ENCODE measurements around the gene TTC3. TPM values are rescaled to one million over a fixed set of nuclear protein-coding genes. Genes with fewer than 3 reads are reported as not detected.

Gene TTC3
- total and polyA plus RNA-seq, 2 donors from 2014 or later: 22.3 to 102 TPM

DNA sequence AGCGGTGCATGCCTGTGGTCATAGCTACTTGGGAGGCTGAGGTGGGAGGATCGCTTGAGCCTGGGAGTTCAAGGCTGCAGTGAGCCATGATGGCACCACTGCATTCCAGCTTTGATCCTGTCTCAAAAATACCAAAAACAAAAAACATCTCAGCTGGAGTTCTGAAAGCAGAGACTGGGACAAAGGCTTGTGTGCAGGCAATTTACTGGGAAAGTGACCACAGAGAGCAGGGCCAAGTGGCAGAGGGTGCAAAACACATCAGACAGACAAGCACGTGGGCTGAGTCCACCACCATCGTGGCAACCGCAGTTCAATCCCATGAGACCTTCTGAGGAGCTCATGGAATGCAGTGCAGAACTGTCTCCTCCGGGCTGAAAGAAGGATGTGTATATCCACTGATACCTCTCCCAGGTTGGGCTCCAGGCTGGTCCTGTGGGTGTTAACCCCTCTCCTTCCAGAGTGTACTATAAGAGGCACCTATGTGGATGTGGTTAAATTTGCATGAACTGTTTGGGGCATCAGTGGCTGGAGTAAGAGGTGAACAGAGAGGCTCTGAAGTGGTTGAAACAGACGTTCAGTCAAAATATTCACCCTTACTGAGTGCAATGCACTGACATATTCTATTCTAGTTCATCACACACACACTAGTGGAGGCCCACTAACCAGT is 11.0 kb upstream of the TTC3 start:
- intact Hi-C loops (cut with DNase I): no loop called here
- TF ChIP-seq, protein P1, sequence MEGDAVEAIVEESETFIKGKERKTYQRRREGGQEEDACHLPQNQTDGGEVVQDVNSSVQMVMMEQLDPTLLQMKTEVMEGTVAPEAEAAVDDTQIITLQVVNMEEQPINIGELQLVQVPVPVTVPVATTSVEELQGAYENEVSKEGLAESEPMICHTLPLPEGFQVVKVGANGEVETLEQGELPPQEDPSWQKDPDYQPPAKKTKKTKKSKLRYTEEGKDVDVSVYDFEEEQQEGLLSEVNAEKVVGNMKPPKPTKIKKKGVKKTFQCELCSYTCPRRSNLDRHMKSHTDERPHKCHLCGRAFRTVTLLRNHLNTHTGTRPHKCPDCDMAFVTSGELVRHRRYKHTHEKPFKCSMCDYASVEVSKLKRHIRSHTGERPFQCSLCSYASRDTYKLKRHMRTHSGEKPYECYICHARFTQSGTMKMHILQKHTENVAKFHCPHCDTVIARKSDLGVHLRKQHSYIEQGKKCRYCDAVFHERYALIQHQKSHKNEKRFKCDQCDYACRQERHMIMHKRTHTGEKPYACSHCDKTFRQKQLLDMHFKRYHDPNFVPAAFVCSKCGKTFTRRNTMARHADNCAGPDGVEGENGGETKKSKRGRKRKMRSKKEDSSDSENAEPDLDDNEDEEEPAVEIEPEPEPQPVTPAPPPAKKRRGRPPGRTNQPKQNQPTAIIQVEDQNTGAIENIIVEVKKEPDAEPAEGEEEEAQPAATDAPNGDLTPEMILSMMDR (IDR thresholded peaks at IDR 0.05; ENCODE audit: borderline replicate concordance, extremely low read depth, insufficient read depth): no peak

DNA sequence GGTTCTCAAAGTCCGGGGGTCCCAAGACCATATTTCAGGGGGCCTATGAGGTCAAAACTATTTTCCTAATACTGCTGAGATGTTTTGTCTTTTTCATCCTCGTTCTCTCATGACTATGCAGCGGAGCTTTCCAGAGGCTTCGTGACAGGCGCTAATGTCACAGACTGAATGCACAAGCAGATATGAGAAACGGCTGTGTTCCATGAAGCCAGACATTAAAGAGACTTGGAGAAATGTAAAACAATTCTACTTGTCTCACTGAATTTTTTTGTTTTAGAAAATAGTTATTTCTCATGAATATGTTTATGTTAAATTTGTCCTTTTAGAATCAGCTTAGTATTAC is 10.5 kb upstream of the TTC3 start:
- TF ChIP-seq, protein P1 (IDR thresholded peaks at IDR 0.05; ENCODE audit: borderline replicate concordance, extremely low read depth, insufficient read depth): no peak
- Histone ChIP-seq H3K27ac (ENCODE audit: low read depth in 2 of 2, low read length in 2 of 2) (no peak overlapping the region), H3K9ac (ENCODE audit: low read length in 3 of 3) (no peak overlapping the region), H3K4me1 (ENCODE audit: control insufficient read depth in 2 of 3, insufficient read depth in 2 of 3, low read depth in 1 of 3, low read length in 3 of 3) (peaks cover 0 to 5% (median 0%) of the 10 kb centered on the region in 3 donors), H3K4me3 (ENCODE audit: low read length in 3 of 3) (no peak overlapping the region), H3K36me3 (ENCODE audit: control insufficient read depth in 2 of 3, insufficient read depth in 3 of 3, low read length in 3 of 3) (no peaks in the 10 kb centered on the region), H3K27me3 (ENCODE audit: control insufficient read depth, insufficient read depth, low read length) (no peaks in the 10 kb centered on the region), H3K9me3 (ENCODE audit: control insufficient read depth in 2 of 3, insufficient read depth in 1 of 3, low read length in 3 of 3) (no peaks in the 10 kb centered on the region)
- intact Hi-C loops (cut with DNase I): no loop called here
- DNase-seq (peak in 1 of 5 donors; percentile 53), FAIRE-seq (no peak)

More for the DNA sequence above, 11.0 kb upstream of the TTC3 start:
- Histone ChIP-seq H3K27ac (ENCODE audit: low read depth in 2 of 2, low read length in 2 of 2) (no peak overlapping the region), H3K27me3 (ENCODE audit: control insufficient read depth, insufficient read depth, low read length) (no peaks in the 10 kb centered on the region), H3K9ac (ENCODE audit: low read length in 3 of 3) (no peak overlapping the region), H3K4me1 (ENCODE audit: control insufficient read depth in 2 of 3, insufficient read depth in 2 of 3, low read depth in 1 of 3, low read length in 3 of 3) (peaks cover 0 to 5% (median 0%) of the 10 kb centered on the region in 3 donors), H3K36me3 (ENCODE audit: control insufficient read depth in 2 of 3, insufficient read depth in 3 of 3, low read length in 3 of 3) (no peaks in the 10 kb centered on the region), H3K4me3 (ENCODE audit: low read length in 3 of 3) (no peak overlapping the region), H3K9me3 (ENCODE audit: control insufficient read depth in 2 of 3, insufficient read depth in 1 of 3, low read length in 3 of 3) (no peaks in the 10 kb centered on the region)
- DNase-seq: no peak
- FAIRE-seq: no peak

DNA sequence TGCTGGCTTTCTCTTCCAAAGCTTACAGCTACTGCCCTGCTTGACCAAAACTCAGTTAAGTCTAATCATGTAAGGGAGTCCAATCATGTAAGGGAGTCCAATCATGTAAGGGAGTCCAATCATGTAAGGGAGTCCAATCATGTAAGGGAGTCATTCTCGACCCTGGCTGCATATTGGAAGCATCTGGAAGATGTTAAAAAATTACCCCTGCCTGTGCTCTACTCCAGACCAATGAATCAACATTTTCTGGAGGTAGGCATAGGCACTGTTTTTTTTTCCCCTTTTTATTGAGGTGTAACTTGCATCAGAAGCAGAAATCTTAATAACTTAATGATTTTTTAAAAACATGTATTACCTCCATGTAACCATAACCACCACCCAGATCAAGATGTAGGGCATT is 9.6 kb upstream of the TTC3 start:
- TF ChIP-seq, protein P1 (IDR thresholded peaks at IDR 0.05; ENCODE audit: borderline replicate concordance, extremely low read depth, insufficient read depth): no peak
- no peak for DNase-seq

More for the DNA sequence above, 9.6 kb upstream of the TTC3 start:
- H3K27ac ChIP-seq (ENCODE audit: low read depth in 2 of 2, low read length in 2 of 2): no peak overlapping the region
- H3K4me1 ChIP-seq (ENCODE audit: control insufficient read depth in 2 of 3, insufficient read depth in 2 of 3, low read depth in 1 of 3, low read length in 3 of 3): peaks cover 0 to 5% (median 0%) of the 10 kb centered on the region in 3 donors
- H3K9me3 ChIP-seq (ENCODE audit: control insufficient read depth in 2 of 3, insufficient read depth in 1 of 3, low read length in 3 of 3): no peaks in the 10 kb centered on the region
- intact Hi-C loops (cut with DNase I): no loop called here
- no peak for FAIRE-seq
- H3K4me3 ChIP-seq (ENCODE audit: low read length in 3 of 3): no peak overlapping the region
- no peak overlapping the region for H3K9ac ChIP-seq (ENCODE audit: low read length in 3 of 3)
- no peaks in the 10 kb centered on the region for H3K27me3 ChIP-seq (ENCODE audit: control insufficient read depth, insufficient read depth, low read length)
- H3K36me3 ChIP-seq (ENCODE audit: control insufficient read depth in 2 of 3, insufficient read depth in 3 of 3, low read length in 3 of 3): peaks cover 0 to under 1% (median 0%) of the 10 kb centered on the region in 3 donors

Measured in kidney (tissue), 14 donors.